ENCODE measurements around the gene USE1. TPM values are rescaled to one million over a fixed set of nuclear protein-coding genes. Genes with fewer than 3 reads are reported as not detected.
A peak's percentile ranks its signal among the peaks of the same experiment; 100 is the strongest.

The USE1 gene
- total RNA-seq, 4 donors from 2014 or later: 7.7 to 13.6 (median 11.2) TPM

DNA sequence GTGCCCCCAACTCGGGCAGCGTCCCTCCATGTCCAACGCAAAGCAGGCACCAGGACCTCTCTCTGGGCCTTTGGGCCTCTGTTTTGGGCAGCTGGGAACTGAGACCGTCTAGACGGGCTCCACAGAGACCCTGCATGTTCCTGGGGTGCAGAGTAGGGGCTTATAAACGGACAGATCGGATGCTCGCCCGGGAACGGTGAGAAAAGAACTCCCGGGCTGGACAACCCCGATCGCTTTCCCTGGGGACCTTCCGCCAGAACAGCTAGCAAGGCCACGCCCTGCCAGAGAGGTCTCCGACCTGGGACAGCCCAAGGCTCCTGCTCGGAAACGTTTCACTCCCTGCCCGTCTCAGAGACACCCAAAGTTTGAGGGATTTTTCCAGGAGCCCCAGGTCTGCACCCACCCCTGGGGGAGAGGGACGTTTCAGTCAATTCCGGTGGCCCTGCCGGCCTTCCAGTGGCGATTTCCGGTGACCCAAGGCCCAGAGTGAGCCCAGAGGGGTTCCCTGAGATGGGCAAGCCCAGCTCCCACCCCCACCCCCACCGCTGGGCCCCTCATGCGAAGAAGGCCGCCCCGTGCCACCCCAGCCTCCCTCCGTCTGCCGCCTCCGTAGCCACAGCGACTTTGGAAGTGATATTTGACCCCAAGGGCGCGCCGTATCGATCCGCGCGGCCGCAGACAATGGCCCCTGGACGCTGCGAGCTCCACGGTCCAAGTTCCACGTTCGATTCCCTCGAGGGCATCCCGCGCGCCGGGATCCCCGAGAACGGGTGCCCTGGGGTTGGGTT is 28.9 kb downstream of the USE1 start:
- TF ChIP-seq CTCF (IDR thresholded peaks at IDR 0.05) (no peak), POLR2A (IDR thresholded peaks at IDR 0.05) (no peak)
- peak in 2 of 3 donors; percentile 78 to 82 for DNase-seq
- Histone ChIP-seq H3K36me3 (peaks cover 0 to 4% (median 0%) of the 10 kb centered on the region in 3 donors), H3K27me3 (no peaks in the 10 kb centered on the region), H3K9me3 (no peaks in the 10 kb centered on the region), H3K4me1 (peaks cover 7 to 68% (median 13%) of the 10 kb centered on the region in 4 donors), H3K4me3 (peak overlapping the region; percentile 57 to 93 (median 74)), H3K27ac (peak overlapping the region; percentile 71 to 92 (median 85))

DNA sequence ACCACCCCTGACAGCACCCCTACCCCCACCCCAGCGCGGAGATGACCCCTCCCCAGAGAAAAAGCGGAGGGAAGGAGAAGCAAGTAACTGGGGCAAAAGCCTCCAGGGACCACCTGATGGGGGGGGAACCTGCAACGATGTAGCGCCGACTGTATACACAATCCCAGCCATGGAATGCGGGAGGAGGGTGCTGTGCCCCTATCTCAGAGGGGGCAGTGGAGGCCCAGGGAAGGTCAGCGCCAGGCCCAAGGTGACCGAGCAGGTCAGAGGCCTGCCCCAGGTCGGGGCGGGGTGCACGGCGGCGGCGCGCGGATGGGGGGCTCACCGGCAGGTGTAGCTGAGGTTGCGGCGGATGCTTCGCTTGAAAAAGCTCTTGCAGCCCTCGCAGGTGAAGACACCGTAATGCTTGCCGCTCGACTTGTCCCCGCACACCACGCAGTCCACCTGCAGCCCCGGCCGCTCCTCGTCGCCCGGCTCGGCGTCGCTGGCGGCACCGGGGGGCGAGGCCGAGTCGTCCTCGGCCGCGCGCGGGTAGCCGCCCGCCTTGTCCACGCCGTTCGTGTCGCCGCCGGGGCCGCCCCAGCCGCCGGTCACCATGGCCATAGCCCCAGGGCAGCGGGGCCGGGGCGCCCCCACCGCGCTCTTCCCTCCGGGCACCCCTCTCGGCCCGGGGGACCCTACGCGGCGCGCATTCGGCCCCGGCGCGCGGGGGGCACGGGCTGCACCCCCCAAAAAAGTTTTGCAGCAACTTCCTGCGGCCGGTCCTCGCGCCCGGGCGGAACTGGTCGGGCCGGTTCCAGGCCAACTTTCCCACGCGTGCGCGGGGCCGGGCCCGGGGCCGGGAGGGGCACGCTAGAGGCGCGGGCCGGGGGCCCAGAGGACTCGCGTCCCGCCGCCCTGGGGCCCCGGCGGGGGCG is 29.7 kb downstream of the USE1 start:
- Histone ChIP-seq H3K9me3 (no peaks in the 10 kb centered on the region), H3K36me3 (peaks cover 0 to 4% (median 0%) of the 10 kb centered on the region in 3 donors), H3K4me3 (peak overlapping the region; percentile 57 to 93 (median 74)), H3K4me1 (peaks cover 7 to 66% (median 13%) of the 10 kb centered on the region in 4 donors), H3K27ac (peak overlapping the region; percentile 71 to 92 (median 85)), H3K27me3 (no peaks in the 10 kb centered on the region)
- no peak for TF ChIP-seq CTCF (IDR thresholded peaks at IDR 0.05)
- no peak for TF ChIP-seq POLR2A (IDR thresholded peaks at IDR 0.05)
- peak in 2 of 3 donors; percentile 64 for DNase-seq

GRCh38 chr19:17245535-17245984 is 30.4 kb downstream of the USE1 start, which contains the start of gene NR2F6:
Gene NR2F6 (minus strand): TSS chr19:17245919. CDS start chr19:17245220, 699 bp downstream.
- H3K4me1 ChIP-seq: peaks cover 7 to 59% (median 13%) of the 10 kb centered on the region in 4 donors
- peaks cover 0 to 4% (median 0%) of the 10 kb centered on the region in 3 donors for H3K36me3 ChIP-seq
- peak within 1 kb of the TSS; percentile 79 to 92 (median 90) for H3K27ac ChIP-seq
- DNase-seq: no peak
- H3K9me3 ChIP-seq: no peaks in the 10 kb centered on the region
- H3K4me3 ChIP-seq: peak within 1 kb of the TSS; percentile 57 to 93 (median 74)
- TF ChIP-seq POLR2A (IDR thresholded peaks at IDR 0.05) (peak in 1 of 2 donors; percentile 68), CTCF (IDR thresholded peaks at IDR 0.05) (no peak)
- no peaks in the 10 kb centered on the region for H3K27me3 ChIP-seq

DNA sequence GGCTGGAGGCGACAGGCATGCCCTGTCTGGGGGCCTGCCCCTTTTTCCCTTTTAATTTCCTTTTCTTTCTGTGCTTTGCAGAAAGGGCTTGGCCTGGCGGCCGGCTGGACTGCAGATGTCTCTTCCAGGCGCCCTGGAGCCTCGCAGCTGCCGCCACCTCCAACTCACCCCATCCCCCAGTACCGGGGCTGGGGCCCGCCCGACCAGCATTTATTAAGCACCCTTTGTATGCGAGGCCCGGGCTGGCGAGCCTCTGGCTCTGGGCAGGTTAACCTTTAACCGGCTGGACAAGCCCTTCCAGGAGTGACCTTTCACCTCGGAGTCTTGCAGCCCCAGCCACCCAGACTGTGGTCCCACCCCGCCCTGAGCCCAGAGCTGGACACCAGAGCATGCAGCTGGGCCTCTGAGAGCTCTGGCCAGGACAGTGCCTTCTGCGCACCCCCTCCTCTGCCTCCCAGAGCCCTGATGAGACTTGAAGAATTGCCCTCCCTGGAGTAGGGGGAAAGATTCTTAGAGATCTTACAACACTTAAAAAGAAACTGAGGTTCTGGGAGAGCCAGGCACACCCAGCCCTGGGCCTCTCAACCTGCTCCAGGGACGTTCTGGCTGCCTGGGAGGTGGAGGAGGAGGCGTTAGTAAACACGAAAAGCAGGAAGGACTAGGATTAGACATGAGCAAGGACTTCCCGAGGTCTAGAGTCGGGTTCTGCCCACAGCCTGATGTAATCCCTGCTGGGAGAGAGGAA is 31.7 kb downstream of the USE1 start:
- TF ChIP-seq CTCF (IDR thresholded peaks at IDR 0.05) (no peak), POLR2A (IDR thresholded peaks at IDR 0.05) (peak; percentile 9 to 27)
- no peaks in the 10 kb centered on the region for H3K36me3 ChIP-seq
- H3K4me1 ChIP-seq: peaks cover 7 to 47% (median 13%) of the 10 kb centered on the region in 4 donors
- peak overlapping the region; percentile 79 to 92 (median 90) for H3K27ac ChIP-seq
- peak overlapping the region; percentile 57 to 93 (median 74) for H3K4me3 ChIP-seq
- peak in 2 of 3 donors; percentile 79 for DNase-seq
- H3K9me3 ChIP-seq: no peaks in the 10 kb centered on the region
- H3K27me3 ChIP-seq: no peaks in the 10 kb centered on the region
